GM19238 (cell line): ENCODE data around the gene PKM.
"Not testable (repeated sequence)": the region's sequence is repeated elsewhere in the genome, so short reads cannot be mapped to it uniquely, and the experiment has no call there.

Source experiments
- DNase-seq: peaks from one replicate; pipeline ENCODE4 v3.0.0; 2011; ENCODE audit warnings: low spot score; ENCODE audit not compliant: insufficient read length

Gene PKM

DNA sequence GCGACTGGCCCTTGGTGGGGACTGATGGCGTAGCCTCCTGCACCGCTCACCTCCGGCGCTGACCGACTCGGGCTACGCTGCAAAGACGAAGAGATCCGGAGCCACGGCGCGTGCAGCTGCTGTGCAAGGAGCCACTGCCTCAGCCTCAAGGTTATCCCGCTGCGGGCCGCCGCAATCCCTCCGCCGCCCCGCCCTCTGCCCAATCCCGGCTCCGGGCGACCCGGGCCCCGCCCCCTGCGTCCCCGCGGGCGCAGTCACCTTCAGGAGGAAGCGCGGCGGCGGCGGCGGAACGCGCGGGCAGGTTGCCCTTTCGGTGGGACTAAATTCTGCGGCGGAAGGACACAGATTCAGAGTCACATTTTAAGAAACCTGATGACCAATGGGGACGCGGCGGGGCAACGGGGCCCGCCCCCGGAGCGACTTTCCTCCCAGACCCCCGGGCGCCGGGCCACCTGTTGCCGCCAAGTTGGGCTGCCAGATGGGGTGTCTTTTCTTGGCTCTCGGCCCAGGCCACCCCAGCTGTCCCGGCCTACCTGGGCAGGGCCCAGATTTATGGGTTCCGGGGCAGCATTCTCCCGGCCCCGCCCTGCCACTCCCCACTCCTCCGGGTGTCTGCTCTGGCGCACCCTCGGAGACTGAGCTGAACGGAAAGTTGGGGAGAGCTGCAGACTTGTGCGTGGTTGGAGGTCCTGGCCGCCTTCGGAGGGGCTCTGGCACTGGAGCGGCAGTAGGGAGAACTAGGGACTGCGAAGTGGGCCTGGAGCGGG, at the start of gene PKM:
PKM (minus strand) TSS at position 125 of the 767 bp plus-strand sequence. CDS start 12,093 bp downstream, outside the sequence.
- peak; percentile 79 for DNase-seq

DNA sequence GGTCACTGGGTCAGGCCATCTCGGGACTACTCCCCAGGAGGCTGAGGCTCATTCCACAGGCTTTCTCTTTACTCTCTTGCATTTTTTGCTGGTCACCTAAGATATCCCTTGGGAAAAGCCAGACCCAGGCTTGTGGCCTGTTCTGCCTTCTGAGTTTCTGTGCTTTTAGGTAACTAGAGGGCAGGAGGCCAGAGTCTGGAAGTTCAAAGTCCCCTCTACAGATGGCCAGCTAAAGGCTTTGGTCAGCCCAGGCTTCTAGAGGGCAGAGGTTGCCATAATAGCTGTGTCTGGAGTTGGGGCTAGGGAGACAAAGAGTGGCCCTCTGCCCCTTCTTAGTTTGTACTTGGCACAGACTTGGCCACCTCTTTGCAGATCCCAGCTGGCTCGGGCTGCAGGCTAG, 49.8 kb upstream of the PKM start:
- DNase-seq, result no peak

DNA sequence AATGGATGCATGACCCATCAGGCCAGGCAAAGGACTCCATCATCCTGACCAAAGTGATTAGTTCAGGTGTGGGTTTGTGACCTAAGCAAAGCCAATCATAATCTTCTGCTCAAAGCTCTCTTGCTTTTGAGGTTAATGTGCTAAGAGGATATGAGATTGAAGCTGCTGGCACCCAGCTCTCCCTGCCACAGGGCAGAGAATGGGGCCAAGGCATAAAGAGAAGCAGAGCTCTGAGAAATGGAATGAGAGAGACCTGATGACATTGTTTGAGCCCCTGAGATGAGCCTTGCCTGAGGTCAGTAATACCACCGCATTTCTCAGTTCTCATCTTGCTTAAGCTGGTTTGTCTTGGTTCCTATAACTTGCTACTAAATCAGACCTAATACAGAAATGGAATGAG, 47.7 kb upstream of the PKM start:
- DNase-seq, result no peak

DNA sequence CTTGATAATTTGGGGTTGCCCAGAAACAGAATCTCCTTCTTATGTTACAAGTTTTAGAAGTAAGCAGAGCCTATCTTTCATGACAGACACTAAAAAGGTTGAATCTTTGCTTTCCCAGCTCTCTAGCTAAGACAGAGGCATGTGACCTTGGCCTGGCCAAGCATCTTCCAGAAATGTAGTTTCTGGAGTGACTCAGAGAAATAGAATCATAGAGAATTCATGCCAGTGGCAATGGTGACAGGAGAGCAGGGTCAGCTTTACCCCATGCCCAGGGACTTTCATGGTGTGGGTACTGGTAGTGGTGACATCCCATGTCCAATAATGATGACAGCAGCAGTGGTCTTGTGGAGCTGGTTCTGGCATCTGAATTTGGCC, 45.3 kb upstream of the PKM start:
- DNase-seq, result no peak

DNA sequence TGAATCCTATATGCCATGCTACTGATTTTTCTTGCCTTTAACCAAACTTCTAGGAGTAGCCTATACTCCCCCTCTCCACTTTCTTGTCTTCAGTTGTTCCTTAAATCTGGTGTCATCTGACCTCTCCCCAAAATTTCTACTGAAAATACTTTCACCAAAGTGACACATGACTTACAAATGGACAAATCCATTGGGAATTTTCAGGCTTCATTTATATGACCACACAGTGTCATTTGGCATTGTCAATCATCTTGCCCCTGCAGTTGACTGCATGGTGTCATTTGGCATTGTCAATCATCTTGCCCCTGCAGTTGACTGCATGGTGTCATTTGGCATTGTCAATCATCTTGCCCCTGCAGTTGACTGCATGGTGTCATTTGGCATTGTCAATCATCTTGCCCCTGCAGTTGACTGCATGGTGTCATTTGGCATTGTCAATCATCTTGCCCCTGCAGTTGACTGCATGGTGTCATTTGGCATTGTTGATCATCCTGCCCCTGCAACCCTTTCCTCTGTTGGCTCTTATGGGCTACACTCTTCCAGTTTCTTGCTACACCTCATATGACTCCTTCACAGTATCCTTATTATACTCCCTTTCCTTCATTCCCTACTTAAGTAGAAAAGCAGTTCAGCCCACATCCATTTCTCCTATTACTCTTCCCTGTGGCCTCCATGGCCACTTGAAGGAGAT, 44.8 kb upstream of the PKM start:
- DNase-seq, result not testable (repeated sequence)

DNA sequence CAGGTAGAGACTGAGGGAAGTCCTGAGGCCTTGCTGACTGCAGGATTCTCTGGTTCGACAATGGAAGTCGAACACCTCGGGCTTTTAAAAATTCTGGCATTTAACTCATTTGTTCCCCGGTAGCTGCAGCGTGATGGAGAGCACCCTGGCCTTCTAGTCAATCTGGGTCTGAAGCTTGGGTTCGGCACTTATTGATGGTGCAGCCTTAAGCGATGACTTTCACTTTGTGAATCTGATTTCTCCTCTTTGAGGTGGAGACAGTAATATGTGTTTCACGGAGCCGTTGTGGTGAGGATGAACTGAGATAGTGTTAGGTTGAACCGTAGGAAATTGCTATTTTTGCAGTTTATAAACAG, 42.0 kb upstream of the PKM start:
- DNase-seq, result no peak

DNA sequence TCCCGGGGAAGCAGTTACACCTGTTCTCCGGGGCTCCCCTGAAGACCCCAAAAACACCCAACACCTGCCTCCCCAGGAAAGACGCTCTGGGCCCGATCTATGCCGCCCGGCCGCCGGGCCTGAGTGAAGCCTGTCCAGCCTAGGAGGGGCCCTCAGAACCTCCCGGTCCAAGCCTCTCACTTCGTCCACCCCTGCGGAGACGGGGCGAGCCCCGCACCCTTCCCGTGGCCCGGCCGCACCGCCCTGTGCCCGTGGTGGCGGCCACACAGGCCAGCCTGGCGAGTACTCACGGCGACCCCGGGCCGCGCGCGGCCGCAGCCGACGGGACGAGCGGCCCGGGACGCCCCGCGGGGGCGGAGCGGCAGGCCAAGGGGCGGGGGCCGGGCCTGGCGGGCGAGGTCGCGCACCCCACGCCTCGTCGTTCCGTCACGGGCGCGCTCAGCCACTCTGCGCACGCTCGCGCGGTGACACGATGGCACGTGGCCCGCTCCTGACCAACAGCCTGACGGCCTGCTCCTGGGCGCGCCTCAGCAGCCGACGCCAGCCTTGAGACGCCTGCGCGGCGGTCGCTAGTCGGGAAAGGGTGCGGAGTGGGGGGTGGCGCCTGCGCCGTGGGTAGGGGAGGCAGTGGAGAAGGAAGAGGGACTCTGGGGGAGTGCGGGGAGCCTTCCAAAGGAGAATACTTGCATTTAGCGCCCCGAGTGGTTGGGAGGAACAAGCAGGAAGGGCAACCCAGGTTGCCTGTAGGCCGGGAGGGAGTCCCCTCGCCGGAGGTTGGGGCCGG, 41.4 kb upstream of the PKM start, which contains the start of gene PARP6:
PARP6 (minus strand) TSS at position 342 of the 784 bp plus-strand sequence. CDS start 5,077 bp downstream, outside the sequence.
- DNase-seq, result peak; percentile 98

DNA sequence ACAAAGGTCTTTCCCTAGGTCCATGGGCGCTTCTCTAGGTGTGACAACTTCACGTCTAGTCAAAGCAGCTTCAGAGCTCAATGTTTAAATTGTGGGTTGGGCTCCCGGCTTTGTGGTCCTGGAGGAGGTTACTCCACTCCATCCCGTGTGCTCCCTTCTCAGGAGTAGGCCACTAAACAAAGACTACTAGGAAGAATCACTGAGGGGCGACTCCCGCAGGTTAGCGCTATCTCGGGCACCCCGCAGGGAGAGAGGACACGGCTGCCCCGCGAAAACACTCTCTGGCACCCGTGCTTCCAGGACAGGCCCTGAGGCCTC, 40.9 kb upstream of the PKM start:
- no peak for DNase-seq

DNA sequence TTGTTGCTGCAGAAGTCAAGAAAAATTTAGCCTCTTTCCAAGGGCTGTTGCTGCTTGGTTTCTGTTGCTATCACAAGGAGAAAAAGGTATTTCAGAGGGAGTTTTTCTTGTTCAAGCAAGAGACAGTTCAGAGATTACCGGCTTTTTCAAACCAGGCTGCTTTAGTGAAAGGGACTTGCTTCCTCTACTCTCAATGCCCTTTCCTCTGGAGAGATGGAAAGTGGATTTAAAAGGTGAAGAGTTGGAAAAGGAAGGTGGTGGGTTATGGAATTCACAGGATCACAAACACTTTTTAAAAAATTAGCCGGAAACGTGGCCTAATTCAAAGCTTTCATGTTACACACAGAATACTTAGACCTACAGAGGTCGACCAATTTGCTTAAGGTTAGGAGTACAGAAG, 40.2 kb upstream of the PKM start:
- no peak for DNase-seq

DNA sequence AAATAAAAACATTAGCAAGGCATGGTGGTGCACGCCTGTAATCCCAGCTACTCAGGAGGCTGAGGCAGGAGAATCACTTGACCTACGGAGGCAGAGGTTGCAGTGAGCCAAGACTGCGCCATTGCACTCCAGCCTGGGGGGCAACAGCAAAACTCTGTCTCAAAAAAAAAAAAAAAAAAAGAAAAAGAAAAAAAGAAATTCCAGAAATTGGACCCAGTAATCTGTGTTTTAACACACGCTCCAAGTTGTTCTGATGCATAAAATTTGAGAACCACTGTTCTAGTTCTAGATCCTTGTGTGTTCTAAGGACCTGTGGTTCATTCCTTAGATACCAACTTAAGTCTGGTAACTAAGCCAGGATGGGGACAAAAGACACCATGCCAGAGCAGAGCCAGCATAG, 38.7 kb upstream of the PKM start:
- no peak for DNase-seq

DNA sequence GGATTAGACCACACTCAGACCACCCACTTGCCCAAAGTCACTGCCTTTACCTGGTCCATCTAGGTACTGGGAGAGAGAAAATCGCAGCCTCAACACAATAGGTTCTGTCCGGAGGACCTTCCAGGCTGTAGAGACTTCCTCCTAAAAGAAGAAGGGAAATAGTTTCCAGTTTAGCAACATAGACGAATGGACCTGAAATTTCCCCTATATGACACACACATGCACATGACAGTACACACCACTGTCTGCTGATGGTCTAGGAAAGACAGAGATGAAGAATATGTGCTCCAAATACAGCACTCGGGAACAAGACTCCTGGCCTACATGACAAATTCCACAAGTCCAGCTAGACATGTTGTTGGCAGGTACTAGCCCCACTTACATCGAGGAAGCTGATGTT, 34.0 kb upstream of the PKM start:
- DNase-seq, result no peak

DNA sequence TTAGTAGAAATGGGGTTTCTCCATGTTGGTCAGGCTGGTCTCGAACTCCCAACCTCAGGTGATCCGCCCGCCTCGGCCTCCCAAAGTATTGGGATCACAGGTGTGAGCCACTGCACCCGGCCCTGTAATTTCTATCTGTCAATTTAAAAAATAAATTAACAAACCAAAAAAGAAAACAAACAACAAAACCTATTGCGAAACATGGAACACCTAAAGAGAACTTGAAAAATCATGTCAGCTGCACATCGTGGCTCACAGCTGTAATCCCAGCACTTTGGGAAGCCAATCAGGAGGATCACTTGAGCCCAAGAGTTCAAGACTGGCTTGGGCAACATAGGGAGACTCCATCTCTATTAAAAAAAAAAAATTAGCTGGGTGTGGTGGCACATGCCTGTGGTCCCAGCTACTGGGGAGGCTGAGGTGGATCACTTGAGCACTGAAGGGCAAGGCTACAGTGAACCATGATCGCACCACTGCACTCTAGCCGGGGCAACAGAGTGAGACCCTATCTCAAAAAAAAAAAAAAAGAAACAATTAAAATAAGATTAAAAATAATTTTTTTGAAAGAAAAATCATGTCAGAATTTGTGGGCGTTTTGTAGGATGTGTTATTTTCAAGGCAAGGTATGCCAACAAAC, 21.8 kb upstream of the PKM start:
- DNase-seq, result no peak

DNA sequence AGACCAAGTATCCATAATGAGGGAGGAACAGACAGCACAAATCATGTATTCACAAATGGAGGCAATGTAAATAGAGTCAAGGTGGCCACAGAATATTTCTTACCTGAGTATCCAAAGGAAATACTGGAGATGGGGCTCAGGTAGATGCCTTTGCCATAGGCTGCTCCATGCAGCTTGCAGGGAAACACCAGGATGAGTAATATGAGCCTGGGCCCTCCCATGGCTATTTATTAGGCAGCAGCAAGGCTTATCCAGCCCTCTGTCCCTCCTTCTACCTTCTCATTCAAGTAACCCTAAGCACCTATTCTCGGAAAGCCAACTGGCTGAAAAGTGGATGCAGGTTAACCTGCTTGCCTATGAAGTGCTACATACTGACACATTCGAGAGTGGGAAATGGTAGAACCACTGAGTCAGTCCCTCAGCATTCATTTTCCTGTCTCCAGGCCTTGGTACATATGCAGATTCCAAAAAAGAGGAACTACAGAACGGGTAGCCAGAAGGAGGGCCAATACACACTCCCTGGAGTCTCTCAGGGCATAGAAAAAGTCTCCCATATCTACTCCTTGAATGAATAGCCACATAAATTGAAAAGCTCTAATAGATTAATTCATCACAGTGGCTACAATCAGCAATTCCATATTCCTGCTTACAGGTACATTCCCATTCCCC, 18.3 kb upstream of the PKM start:
- no peak for DNase-seq

DNA sequence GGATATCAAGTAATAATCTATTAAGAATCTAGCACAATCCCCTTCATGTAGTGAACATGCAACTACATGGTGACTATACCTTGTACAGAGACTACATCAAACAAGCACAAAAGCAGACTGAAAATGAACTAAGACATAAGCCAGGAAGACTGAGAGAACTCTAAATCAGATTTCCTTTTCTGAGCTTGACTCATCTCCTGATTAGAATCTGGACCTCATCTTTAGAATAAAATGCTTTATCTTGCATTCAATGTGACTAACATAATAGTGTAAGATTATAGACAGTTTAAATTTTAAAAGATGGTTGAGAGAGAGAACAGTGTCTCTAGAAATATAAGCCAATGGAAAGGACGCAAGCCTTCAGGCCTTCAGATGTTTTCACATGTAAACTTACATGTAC, 17.5 kb upstream of the PKM start:
- no peak for DNase-seq

DNA sequence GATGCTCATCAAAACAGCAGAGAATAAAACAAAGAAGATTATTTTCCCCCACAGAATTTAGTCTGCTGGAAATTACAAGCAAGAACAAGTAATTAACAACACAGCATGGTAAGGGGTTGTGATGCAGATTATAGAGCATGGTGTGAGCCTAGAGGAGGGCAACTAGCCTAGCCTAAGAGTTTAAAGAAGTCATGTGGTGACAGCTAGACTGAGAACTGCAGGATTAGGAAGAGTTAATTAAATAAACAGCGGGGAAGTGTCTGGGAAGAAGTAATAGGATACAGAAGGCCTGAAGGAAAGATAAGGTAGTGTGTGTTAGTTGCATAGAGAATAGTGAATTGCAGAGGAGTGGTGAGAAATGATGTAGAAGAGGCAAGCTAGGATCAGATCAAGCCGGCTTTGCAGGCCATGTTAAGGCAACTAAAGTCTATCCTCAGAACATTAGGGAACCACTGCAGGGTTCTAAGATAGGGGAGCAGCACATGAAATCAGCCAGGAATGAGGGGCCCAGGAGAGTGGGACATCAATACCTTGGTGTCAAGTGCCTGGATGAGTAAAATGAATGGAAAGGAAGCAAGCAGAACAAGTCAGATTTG, 11.9 kb upstream of the PKM start:
- no peak for DNase-seq

DNA sequence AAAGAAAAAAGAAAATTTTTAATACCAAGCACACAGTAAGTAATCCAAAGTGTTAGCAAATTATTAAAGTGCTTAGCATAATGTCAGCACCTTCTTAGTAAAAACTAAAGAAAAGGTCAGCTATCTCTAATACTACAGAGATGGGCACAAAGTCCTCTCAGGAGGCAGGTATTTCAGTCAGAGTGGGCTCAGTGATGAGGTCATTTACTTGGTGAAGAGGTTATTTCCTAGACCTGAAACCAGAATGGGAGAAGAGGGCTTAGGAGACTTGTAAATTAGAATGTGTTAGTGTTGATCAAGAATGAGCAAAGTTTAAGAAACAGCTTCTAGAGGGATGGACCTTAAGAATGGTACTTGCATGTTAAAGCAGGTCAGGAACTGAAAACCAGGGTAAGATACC, 8.7 kb upstream of the PKM start:
- no peak for DNase-seq

DNA sequence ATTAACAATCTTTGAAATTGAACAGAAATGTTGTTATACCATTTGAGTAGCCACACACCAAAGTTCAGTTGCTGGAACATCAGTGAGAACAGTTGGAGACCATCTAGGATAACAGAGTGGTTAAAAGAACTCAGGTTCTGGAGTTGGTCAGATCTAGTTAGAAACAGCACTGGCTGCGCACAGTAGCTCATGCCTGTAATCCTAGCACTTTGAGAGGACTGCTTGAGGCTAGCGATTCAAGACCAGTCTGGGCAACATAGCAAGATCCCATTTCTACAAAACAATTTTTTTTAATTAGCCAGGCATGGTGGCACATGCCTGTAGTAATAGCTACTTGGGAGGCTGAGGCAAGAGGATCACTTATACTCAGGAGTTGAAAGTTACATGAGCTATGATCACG, 7.6 kb upstream of the PKM start:
- no peak for DNase-seq

DNA sequence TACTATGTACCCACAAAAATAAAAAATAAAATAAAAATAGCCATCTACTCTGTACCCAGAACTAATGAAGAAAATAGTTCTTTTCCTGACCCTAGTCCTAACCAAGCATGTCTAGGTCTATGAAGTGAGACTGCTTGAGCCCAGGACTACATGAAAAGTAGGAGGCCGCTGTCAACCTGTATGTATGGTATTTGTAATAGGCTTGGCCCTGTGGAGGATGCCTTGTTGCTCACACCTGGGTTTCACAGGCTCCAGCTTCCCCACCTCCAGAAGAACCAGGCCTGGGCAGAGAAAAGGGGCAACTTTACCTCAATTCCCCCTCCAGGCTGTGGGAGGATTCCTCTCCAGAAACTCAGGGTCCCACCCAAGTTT, 6.8 kb upstream of the PKM start:
- DNase-seq, result no peak

DNA sequence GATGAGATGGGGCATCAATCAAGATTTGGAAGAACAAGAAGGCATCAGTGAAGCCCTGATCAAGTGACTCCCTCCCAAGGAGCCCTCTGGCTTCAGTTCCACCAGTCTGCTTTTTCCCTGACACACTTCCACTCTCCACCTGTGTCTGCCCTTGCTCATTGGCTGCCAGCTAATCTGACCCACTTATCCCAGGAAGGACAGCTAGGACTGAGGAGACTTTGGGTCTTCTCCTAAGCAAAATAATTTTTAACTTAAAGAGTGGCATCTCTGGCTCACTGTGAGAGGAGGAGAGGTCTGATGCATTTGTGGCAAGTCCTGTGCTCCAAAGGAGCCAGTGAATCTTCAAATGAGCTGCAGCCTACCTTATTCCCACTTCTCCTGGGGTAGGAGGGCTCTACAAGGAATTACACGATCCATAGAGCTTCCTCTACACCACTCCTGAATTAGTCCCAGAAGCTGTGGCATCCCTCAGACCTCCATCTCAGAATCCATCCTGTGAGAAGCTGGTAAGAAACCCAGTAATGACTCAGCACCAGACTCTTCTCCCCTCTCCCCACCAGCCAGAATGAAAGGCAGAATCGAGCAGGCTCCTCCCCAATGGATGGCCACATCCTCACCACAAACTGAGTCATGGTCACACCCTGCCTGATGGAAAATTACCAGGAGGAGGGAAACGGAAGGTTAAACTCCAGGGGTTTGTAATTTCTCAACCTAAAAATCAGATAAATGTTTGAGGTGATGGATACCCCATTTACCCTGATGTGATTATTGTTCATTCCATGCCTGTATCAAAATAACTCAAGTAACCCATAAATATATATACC, 6.3 kb upstream of the PKM start:
- DNase-seq, result peak; percentile 20

DNA sequence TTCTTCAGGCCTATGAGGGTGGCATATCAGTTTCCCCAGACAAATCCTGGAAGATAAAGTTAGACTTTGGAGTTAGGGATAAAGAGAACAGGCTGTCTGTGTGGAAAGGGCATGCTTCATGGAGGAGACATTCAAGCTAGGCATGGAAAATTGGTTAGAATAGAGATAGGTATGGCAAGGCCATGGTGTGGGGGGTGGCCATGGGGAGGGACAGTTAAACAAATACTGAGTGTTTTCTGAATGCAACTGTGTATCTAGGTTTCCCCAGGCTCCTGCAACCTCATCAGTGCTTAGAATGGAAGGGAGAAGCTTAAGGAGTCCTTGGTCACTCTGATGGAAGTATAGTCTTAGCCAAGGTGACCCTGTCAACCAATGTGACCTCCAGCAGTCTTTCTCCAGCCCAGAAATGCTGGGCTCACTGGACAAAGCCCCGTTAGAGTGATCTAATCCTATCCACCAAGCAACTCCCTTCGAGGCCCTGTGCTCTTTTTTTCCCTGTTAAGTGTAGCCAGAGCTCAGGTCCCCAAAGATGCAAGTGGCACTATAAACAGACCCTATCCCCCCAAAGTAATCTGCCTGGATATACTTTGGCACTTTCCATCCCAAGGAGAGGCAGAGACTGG, 5.5 kb upstream of the PKM start:
- no peak for DNase-seq
